Smooth muscle cell of the umbilical artery (primary cell): ENCODE measurements around the gene LYZL4. TPM values are rescaled to one million over a fixed set of nuclear protein-coding genes. Genes with fewer than 3 reads are reported as not detected.

ENCODE experiments used
- total RNA-seq: library from RNA; depleted of rRNA; stranded (reverse); fragments of >200 nt; gene quantifications from 2 replicates; pipeline ENCODE4 v1.2.3, GENCODE V29; 2014

The LYZL4 gene
- total RNA-seq = not detected in 2 replicates

GRCh38 chr3:42410370-42411131, at the start of gene LYZL4:
LYZL4 (minus strand) TSS chr3:42410610; CDS start chr3:42407251, 3,359 bp downstream.

Other genes with a start within 250 kb of the LYZL4 start
- 0.55 TPM in 1 of 2 replicates, not detected in the other for gene CCK, start 144.4 kb downstream of the LYZL4 start, total RNA-seq
- gene VIPR1, start 92.0 kb upstream of the LYZL4 start, total RNA-seq = not detected in 2 replicates
- 52.3 and 57.9 TPM in 2 replicates for gene SEC22C, start 171.4 kb upstream of the LYZL4 start, total RNA-seq
- 13.3 and 15.7 TPM in 2 replicates for gene SS18L2, start 180.2 kb upstream of the LYZL4 start, total RNA-seq
- 60.9 and 76.0 TPM in 2 replicates for gene NKTR, start 190.1 kb upstream of the LYZL4 start, total RNA-seq
- gene ZBTB47, start 243.1 kb upstream of the LYZL4 start, total RNA-seq = 31.8 and 33.4 TPM in 2 replicates